ENCODE data around the gene OXGR1. TPM values are rescaled to one million over a fixed set of nuclear protein-coding genes. Genes with fewer than 3 reads are reported as not detected.

OXGR1 gene
- total and polyA plus RNA-seq, 2 of the 4 experiments (the other 2 are of a cell fraction) = not detected

GRCh38 chr13:96940961-96941360, 53.3 kb downstream of the OXGR1 start:
- H3K23ac ChIP-seq (ENCODE audit: low read depth, low read length) = no peak overlapping the region
- H3K18ac ChIP-seq (ENCODE audit: low read depth, low read length) = no peak overlapping the region
- ChIA-PET CTCF (no interaction called here), POLR2A (ENCODE audit: unreplicated experiment) (no interaction called here)
- H3K4ac ChIP-seq (ENCODE audit: low read depth, low read length) = no peak overlapping the region
- H4K5ac ChIP-seq (ENCODE audit: low read depth, low read length) = no peak overlapping the region
- BruUV-seq (replicated peaks) = no TSS peak
- no peak overlapping the region for H3K56ac ChIP-seq (ENCODE audit: extremely low read depth, insufficient read depth, low read length)
- no peak overlapping the region for H3K4me3 ChIP-seq (ENCODE audit: insufficient read depth, low read depth, low read length)
- H3K9me1 ChIP-seq (ENCODE audit: insufficient read depth, low read length) = no peaks in the 10 kb centered on the region
- H2BK120ac ChIP-seq (ENCODE audit: low read depth, low read length) = no peak overlapping the region
- WGBS, 2 experiments (ENCODE audit: extremely low coverage in 2 of 2, insufficient read length in 1 of 2) = 50% methylated on average over 1 of the region's 1 CpG; no CpG with 5 or more reads in 1 of the 2 experiments
- H2AK5ac ChIP-seq (ENCODE audit: low read depth, low read length) = no peak overlapping the region
- TF ChIP-seq POLR2A (IDR thresholded peaks at IDR 0.05; ENCODE audit: low read depth, low read length) (no peak), RCOR1 (IDR thresholded peaks at IDR 0.05; ENCODE audit: insufficient replicate concordance, low read length) (no peak), RAD21 (IDR thresholded peaks at IDR 0.05; ENCODE audit: low read length) (no peak), CHD1 (IDR thresholded peaks at IDR 0.05; ENCODE audit: low read depth, low read length) (no peak), BHLHE40 (IDR thresholded peaks at IDR 0.05; ENCODE audit: low read depth, low read length) (no peak), MAFK (IDR thresholded peaks at IDR 0.05; ENCODE audit: low read depth, low read length) (no peak), SMC3 (IDR thresholded peaks at IDR 0.05; ENCODE audit: low read depth, low read length) (no peak), NFE2L2 (IDR thresholded peaks at IDR 0.05; ENCODE audit: low read depth, low read length) (no peak), MAZ (IDR thresholded peaks at IDR 0.05; ENCODE audit: borderline replicate concordance, low read depth, low read length) (no peak), FOS (IDR thresholded peaks at IDR 0.05; ENCODE audit: low read depth, low read length) (no peak), CEBPB (IDR thresholded peaks at IDR 0.05; ENCODE audit: low read depth, low read length) (no peak)
- TF ChIP-seq, protein P1, sequence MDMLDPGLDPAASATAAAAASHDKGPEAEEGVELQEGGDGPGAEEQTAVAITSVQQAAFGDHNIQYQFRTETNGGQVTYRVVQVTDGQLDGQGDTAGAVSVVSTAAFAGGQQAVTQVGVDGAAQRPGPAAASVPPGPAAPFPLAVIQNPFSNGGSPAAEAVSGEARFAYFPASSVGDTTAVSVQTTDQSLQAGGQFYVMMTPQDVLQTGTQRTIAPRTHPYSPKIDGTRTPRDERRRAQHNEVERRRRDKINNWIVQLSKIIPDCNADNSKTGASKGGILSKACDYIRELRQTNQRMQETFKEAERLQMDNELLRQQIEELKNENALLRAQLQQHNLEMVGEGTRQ (IDR thresholded peaks at IDR 0.05; ENCODE audit: low read depth, low read length) = no peak
- TF ChIP-seq, protein P2, sequence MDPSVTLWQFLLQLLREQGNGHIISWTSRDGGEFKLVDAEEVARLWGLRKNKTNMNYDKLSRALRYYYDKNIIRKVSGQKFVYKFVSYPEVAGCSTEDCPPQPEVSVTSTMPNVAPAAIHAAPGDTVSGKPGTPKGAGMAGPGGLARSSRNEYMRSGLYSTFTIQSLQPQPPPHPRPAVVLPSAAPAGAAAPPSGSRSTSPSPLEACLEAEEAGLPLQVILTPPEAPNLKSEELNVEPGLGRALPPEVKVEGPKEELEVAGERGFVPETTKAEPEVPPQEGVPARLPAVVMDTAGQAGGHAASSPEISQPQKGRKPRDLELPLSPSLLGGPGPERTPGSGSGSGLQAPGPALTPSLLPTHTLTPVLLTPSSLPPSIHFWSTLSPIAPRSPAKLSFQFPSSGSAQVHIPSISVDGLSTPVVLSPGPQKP (IDR thresholded peaks at IDR 0.05; ENCODE audit: borderline replicate concordance, low read depth, low read length) = no peak
- TF ChIP-seq, protein P3, sequence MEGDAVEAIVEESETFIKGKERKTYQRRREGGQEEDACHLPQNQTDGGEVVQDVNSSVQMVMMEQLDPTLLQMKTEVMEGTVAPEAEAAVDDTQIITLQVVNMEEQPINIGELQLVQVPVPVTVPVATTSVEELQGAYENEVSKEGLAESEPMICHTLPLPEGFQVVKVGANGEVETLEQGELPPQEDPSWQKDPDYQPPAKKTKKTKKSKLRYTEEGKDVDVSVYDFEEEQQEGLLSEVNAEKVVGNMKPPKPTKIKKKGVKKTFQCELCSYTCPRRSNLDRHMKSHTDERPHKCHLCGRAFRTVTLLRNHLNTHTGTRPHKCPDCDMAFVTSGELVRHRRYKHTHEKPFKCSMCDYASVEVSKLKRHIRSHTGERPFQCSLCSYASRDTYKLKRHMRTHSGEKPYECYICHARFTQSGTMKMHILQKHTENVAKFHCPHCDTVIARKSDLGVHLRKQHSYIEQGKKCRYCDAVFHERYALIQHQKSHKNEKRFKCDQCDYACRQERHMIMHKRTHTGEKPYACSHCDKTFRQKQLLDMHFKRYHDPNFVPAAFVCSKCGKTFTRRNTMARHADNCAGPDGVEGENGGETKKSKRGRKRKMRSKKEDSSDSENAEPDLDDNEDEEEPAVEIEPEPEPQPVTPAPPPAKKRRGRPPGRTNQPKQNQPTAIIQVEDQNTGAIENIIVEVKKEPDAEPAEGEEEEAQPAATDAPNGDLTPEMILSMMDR (conservative IDR thresholded peaks at IDR 0.05; ENCODE audit: low read depth, low read length) = no peak
- H2BK5ac ChIP-seq (ENCODE audit: low read depth, low read length, poor library complexity, severe bottlenecking) = no peak overlapping the region
- DNase-seq = no peak
- H3K4me1 ChIP-seq (ENCODE audit: control insufficient read depth, insufficient read depth, low read length) = no peaks in the 10 kb centered on the region
- H3K9ac ChIP-seq (ENCODE audit: low read depth, low read length) = no peak overlapping the region
- H3K79me1 ChIP-seq (ENCODE audit: low read depth in 1 of 2, low read length in 2 of 2) = no peaks in the 10 kb centered on the region
- no peaks in the 10 kb centered on the region for H3K27me3 ChIP-seq (ENCODE audit: control insufficient read depth, insufficient read depth, low read length)
- no peak for ATAC-seq (ENCODE audit: low read depth)
- intact Hi-C loops (cut with micrococcal nuclease) (no loop called here), in situ Hi-C loops (cut with MboI; ENCODE audit: low sequenced_read_pairs) (no loop called here), dilution Hi-C loops (cut with HindIII; ENCODE audit: low sequenced_read_pairs, unreplicated experiment) (no loop called here)
- no peak overlapping the region for H2AFZ ChIP-seq (replicated peaks; ENCODE audit: low read length, poor library complexity)
- no peaks in the 10 kb centered on the region for H3K9me3 ChIP-seq (ENCODE audit: control insufficient read depth, insufficient read depth, low read length)
- no peak overlapping the region for H3K27ac ChIP-seq (ENCODE audit: insufficient read depth, low read length)
- no peak overlapping the region for H4K8ac ChIP-seq (ENCODE audit: low read depth in 2 of 2, low read length in 2 of 2)
- H2BK15ac ChIP-seq (ENCODE audit: low read depth, low read length) = no peak overlapping the region
- H3K36me3 ChIP-seq (ENCODE audit: control insufficient read depth, insufficient read depth, low read length) = no peaks in the 10 kb centered on the region
- no peak overlapping the region for H2AK9ac ChIP-seq (replicated peaks; ENCODE audit: low read depth, low read length, poor library complexity)
- H3K4me2 ChIP-seq (ENCODE audit: low read depth, low read length) = no peak overlapping the region
- no peak overlapping the region for H4K91ac ChIP-seq (ENCODE audit: insufficient read depth, low read depth, low read length)
- no peak overlapping the region for H2BK20ac ChIP-seq (ENCODE audit: low read depth, low read length)
- H4K20me1 ChIP-seq (ENCODE audit: insufficient read depth, low read length) = no peaks in the 10 kb centered on the region
- no peak overlapping the region for H3K14ac ChIP-seq (replicated peaks; ENCODE audit: low read depth, low read length)
